Measurements from ENCODE around the gene SMAD9.

SMAD9 gene

GRCh38 chr13:36914648-36915047 lies 5.4 kb downstream of the SMAD9 start:
- Histone ChIP-seq H3K36me3 (ENCODE audit: control insufficient read depth, low read length) (no peaks in the 10 kb centered on the region), H3K9me2 (replicated peaks; ENCODE audit: control insufficient read depth, low read length) (no peaks in the 10 kb centered on the region), H4K20me1 (ENCODE audit: control insufficient read depth, insufficient read depth, low read depth, low read length) (no peaks in the 10 kb centered on the region), H3K9me3 (ENCODE audit: control insufficient read depth, insufficient read depth, low read length) (no peaks in the 10 kb centered on the region), H3K27me3 (ENCODE audit: control insufficient read depth, low read length) (peaks cover 42% of the 10 kb centered on the region), H3K79me2 (ENCODE audit: control insufficient read depth, low read length) (no peaks in the 10 kb centered on the region), H3F3A (ENCODE audit: control insufficient read depth, insufficient read depth) (no peaks in the 10 kb centered on the region), H3K4me2 (ENCODE audit: low read length) (no peak overlapping the region), H3K27ac (ENCODE audit: low read depth, low read length) (no peak overlapping the region), H3K4me1 (ENCODE audit: control insufficient read depth, low read length) (peaks cover 4% of the 10 kb centered on the region), H3K4me3 (ENCODE audit: low read length) (no peak overlapping the region)
- no peak for TF ChIP-seq CTCF (IDR thresholded peaks at IDR 0.05; ENCODE audit: low read depth, low read length, poor library complexity, severe bottlenecking)
- no peak for TF ChIP-seq EZH2phosphoT487 (IDR thresholded peaks at IDR 0.05; ENCODE audit: borderline replicate concordance, low read length)

DNA sequence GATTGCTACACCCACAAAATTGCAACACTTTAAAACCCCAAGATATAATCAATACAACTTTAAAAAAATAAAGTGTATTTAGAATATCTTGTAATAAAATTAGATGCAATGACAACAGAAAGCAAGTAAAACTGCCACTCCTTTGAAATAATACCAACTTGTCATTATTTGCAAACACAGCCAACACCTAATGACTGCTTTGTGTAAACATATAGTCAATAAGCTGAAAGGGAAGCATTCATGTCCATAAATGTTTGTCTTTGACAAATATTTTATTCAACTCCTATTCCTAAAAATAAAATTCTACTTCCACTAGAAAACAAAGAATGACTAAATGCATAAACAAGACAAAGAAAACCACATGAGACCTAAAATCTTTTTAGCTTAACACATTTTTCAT lies 6.6 kb downstream of the SMAD9 start:
- H4K20me1 ChIP-seq (ENCODE audit: control insufficient read depth, insufficient read depth, low read depth, low read length), result no peaks in the 10 kb centered on the region
- H3K27ac ChIP-seq (ENCODE audit: low read depth, low read length), result no peak overlapping the region
- H3K4me3 ChIP-seq (ENCODE audit: low read length), result no peak overlapping the region
- no peaks in the 10 kb centered on the region for H3K9me3 ChIP-seq (ENCODE audit: control insufficient read depth, insufficient read depth, low read length)
- no peaks in the 10 kb centered on the region for H3F3A ChIP-seq (ENCODE audit: control insufficient read depth, insufficient read depth)
- no peaks in the 10 kb centered on the region for H3K9me2 ChIP-seq (replicated peaks; ENCODE audit: control insufficient read depth, low read length)
- H3K4me1 ChIP-seq (ENCODE audit: control insufficient read depth, low read length), result peaks cover 7% of the 10 kb centered on the region
- peaks cover 31% of the 10 kb centered on the region for H3K27me3 ChIP-seq (ENCODE audit: control insufficient read depth, low read length)
- no peak overlapping the region for H3K4me2 ChIP-seq (ENCODE audit: low read length)
- H3K36me3 ChIP-seq (ENCODE audit: control insufficient read depth, low read length), result no peaks in the 10 kb centered on the region
- TF ChIP-seq EZH2phosphoT487 (IDR thresholded peaks at IDR 0.05; ENCODE audit: borderline replicate concordance, low read length), result no peak
- TF ChIP-seq CTCF (IDR thresholded peaks at IDR 0.05; ENCODE audit: low read depth, low read length, poor library complexity, severe bottlenecking), result no peak
- no peaks in the 10 kb centered on the region for H3K79me2 ChIP-seq (ENCODE audit: control insufficient read depth, low read length)

DNA sequence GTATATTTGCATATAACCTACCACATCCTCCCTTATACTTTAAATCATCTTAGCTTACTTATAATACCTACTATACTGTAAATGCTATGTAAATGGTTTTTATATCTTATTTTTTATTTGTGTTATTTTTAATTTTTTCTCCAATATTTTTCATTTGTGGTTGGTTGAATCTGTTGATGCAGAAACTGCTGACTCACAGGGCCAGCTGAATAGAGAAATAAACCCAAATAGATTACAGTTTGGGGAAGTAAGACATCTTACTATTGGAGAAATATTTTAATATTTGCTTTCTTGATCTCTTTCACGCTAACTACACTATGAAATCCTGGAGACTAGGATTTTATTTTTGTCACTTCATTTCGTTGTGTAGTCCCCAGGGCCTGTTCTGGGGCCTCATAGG lies 7.1 kb downstream of the SMAD9 start:
- no peak overlapping the region for H3K4me2 ChIP-seq (ENCODE audit: low read length)
- H3K27me3 ChIP-seq (ENCODE audit: control insufficient read depth, low read length), result peaks cover 26% of the 10 kb centered on the region
- peaks cover 12% of the 10 kb centered on the region for H3K4me1 ChIP-seq (ENCODE audit: control insufficient read depth, low read length)
- H3K36me3 ChIP-seq (ENCODE audit: control insufficient read depth, low read length), result no peaks in the 10 kb centered on the region
- H3K9me2 ChIP-seq (replicated peaks; ENCODE audit: control insufficient read depth, low read length), result no peaks in the 10 kb centered on the region
- no peaks in the 10 kb centered on the region for H3K9me3 ChIP-seq (ENCODE audit: control insufficient read depth, insufficient read depth, low read length)
- H3K27ac ChIP-seq (ENCODE audit: low read depth, low read length), result no peak overlapping the region
- no peaks in the 10 kb centered on the region for H4K20me1 ChIP-seq (ENCODE audit: control insufficient read depth, insufficient read depth, low read depth, low read length)
- H3K4me3 ChIP-seq (ENCODE audit: low read length), result no peak overlapping the region
- no peaks in the 10 kb centered on the region for H3F3A ChIP-seq (ENCODE audit: control insufficient read depth, insufficient read depth)
- TF ChIP-seq EZH2phosphoT487 (IDR thresholded peaks at IDR 0.05; ENCODE audit: borderline replicate concordance, low read length) (no peak), CTCF (IDR thresholded peaks at IDR 0.05; ENCODE audit: low read depth, low read length, poor library complexity, severe bottlenecking) (no peak)
- no peaks in the 10 kb centered on the region for H3K79me2 ChIP-seq (ENCODE audit: control insufficient read depth, low read length)

DNA sequence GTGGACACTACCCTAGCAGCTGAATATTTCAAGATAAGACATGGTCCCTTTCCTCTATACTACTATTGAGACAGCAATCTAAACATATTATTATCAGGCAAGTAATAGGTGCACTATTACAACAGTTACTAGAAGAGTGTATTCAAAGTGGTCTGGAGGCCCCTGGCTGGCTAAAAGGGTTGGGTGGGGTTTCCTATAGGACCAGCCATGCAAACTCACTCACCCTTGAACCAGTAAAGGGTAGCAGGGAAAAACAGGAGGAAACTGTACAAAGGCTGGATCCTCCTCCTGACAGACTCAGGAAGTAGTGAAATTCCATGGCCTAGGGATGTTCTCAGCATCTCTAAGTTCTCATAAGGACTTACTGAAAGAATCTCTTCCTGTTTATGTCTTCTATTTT lies 7.7 kb downstream of the SMAD9 start:
- Histone ChIP-seq H3K4me1 (ENCODE audit: control insufficient read depth, low read length) (peaks cover 18% of the 10 kb centered on the region), H3K4me3 (ENCODE audit: low read length) (no peak overlapping the region), H3K9me3 (ENCODE audit: control insufficient read depth, insufficient read depth, low read length) (no peaks in the 10 kb centered on the region), H3K79me2 (ENCODE audit: control insufficient read depth, low read length) (no peaks in the 10 kb centered on the region), H3K4me2 (ENCODE audit: low read length) (no peak overlapping the region), H3F3A (ENCODE audit: control insufficient read depth, insufficient read depth) (no peaks in the 10 kb centered on the region), H3K27me3 (ENCODE audit: control insufficient read depth, low read length) (peaks cover 20% of the 10 kb centered on the region), H4K20me1 (ENCODE audit: control insufficient read depth, insufficient read depth, low read depth, low read length) (no peaks in the 10 kb centered on the region), H3K9me2 (replicated peaks; ENCODE audit: control insufficient read depth, low read length) (no peaks in the 10 kb centered on the region), H3K27ac (ENCODE audit: low read depth, low read length) (no peak overlapping the region), H3K36me3 (ENCODE audit: control insufficient read depth, low read length) (no peaks in the 10 kb centered on the region)
- TF ChIP-seq CTCF (IDR thresholded peaks at IDR 0.05; ENCODE audit: low read depth, low read length, poor library complexity, severe bottlenecking), result no peak
- TF ChIP-seq EZH2phosphoT487 (IDR thresholded peaks at IDR 0.05; ENCODE audit: borderline replicate concordance, low read length), result no peak

All from DOHH2 (cell line).